ENCODE measurements around the gene DIP2C. TPM values are rescaled to one million over a fixed set of nuclear protein-coding genes. Genes with fewer than 3 reads are reported as not detected.

The DIP2C gene
- total RNA-seq, 4 donors from 2014 or later: 8.4 to 22.7 (median 16.8) TPM

GRCh38 chr10:418894-419293 is 270.6 kb downstream of the DIP2C start:
- no peaks in the 10 kb centered on the region for H3K27me3 ChIP-seq
- H3K4me3 ChIP-seq: no peak overlapping the region
- no peak for TF ChIP-seq CTCF (IDR thresholded peaks at IDR 0.05)
- no peak for TF ChIP-seq POLR2A (IDR thresholded peaks at IDR 0.05)
- no peaks in the 10 kb centered on the region for H3K9me3 ChIP-seq
- H3K27ac ChIP-seq: no peak overlapping the region
- no peak for DNase-seq
- peaks cover 0 to 5% (median 1%) of the 10 kb centered on the region in 4 donors for H3K4me1 ChIP-seq
- H3K36me3 ChIP-seq: peaks cover 0 to 29% (median 0%) of the 10 kb centered on the region in 3 donors

GRCh38 chr10:418226-418625 is 271.2 kb downstream of the DIP2C start:
- TF ChIP-seq POLR2A (IDR thresholded peaks at IDR 0.05): no peak
- no peak for TF ChIP-seq CTCF (IDR thresholded peaks at IDR 0.05)
- Histone ChIP-seq H3K9me3 (no peaks in the 10 kb centered on the region), H3K27ac (no peak overlapping the region), H3K36me3 (peaks cover 0 to 29% (median 0%) of the 10 kb centered on the region in 3 donors), H3K4me3 (no peak overlapping the region), H3K4me1 (peaks cover 0 to 7% (median 2%) of the 10 kb centered on the region in 4 donors), H3K27me3 (no peaks in the 10 kb centered on the region)
- no peak for DNase-seq

- peaks cover 0 to 18% (median 0%) of the 10 kb centered on the region in 3 donors for H3K36me3 ChIP-seq
- no peak for DNase-seq
- TF ChIP-seq CTCF (IDR thresholded peaks at IDR 0.05): no peak
- no peak for TF ChIP-seq POLR2A (IDR thresholded peaks at IDR 0.05)
These were observed 273.4 kb downstream of the DIP2C start for GRCh38 chr10:416091-416515.

DNA sequence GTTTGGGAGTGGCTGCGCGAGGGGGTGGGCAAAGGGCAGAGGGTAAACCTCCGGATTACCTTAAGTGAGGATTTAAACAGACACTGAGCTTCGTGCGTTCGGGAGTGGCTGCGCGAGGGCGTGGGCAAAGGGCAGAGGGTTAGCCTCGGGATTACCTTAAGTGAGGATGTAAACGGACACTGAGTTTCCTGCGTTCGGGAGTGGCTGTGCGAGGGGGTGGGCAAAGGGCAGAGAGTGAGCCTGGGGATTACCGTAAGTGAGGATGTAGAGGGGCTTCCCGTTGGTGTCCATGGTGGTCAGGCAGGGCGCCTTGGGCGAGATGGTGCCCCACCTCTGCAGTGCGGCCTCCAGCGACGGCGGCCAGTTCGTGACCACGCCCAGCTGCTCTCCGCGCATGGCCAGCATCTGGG is 275.8 kb downstream of the DIP2C start:
- Histone ChIP-seq H3K36me3 (peaks cover 0 to 1% (median 0%) of the 10 kb centered on the region in 3 donors), H3K27me3 (no peaks in the 10 kb centered on the region), H3K4me1 (peaks cover 0 to 28% (median 2%) of the 10 kb centered on the region in 4 donors), H3K4me3 (peak overlapping the region in 1 of 4 donors; percentile 15), H3K27ac (peak overlapping the region in 2 of 4 donors; percentile 46 to 82), H3K9me3 (no peaks in the 10 kb centered on the region)
- TF ChIP-seq CTCF (IDR thresholded peaks at IDR 0.05) (no peak), POLR2A (IDR thresholded peaks at IDR 0.05) (peak in 1 of 2 donors; percentile 7)
- DNase-seq: peak in 2 of 3 donors; percentile 80 to 88

More at GRCh38 chr10:416091-416515, 273.4 kb downstream of the DIP2C start:
- no peak overlapping the region for H3K4me3 ChIP-seq
- H3K4me1 ChIP-seq: peaks cover 0 to 19% (median 2%) of the 10 kb centered on the region in 4 donors
- H3K27me3 ChIP-seq: no peaks in the 10 kb centered on the region
- H3K27ac ChIP-seq: no peak overlapping the region
- no peaks in the 10 kb centered on the region for H3K9me3 ChIP-seq

DNA sequence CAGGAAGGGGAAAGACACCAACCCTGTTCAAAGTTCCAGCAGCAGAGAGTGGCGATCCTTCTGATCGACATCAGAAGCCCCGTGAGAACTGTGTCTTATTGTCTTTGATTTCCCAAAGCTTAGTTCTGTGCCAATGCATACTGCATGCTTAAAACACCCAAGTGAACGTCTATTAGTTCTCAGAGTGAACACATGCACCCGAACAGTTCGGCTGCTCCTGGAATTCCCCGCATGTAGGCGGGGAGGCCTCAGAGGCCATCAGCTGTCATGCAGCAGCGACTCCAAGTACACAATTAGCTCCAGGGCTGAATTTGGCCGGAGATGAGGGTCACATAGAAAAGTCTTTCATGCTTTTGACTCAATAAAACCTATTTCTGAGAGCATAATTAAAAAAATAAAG is 277.4 kb downstream of the DIP2C start:
- Histone ChIP-seq H3K4me3 (no peak overlapping the region), H3K27ac (no peak overlapping the region), H3K27me3 (no peaks in the 10 kb centered on the region), H3K36me3 (no peaks in the 10 kb centered on the region), H3K4me1 (peaks cover 0 to 30% (median 2%) of the 10 kb centered on the region in 4 donors), H3K9me3 (no peaks in the 10 kb centered on the region)
- TF ChIP-seq POLR2A (IDR thresholded peaks at IDR 0.05) (no peak), CTCF (IDR thresholded peaks at IDR 0.05) (no peak)
- DNase-seq: no peak

GRCh38 chr10:411603-412002 is 277.9 kb downstream of the DIP2C start:
- no peak for DNase-seq
- Histone ChIP-seq H3K4me3 (no peak overlapping the region), H3K4me1 (peaks cover 0 to 30% (median 2%) of the 10 kb centered on the region in 4 donors), H3K27ac (no peak overlapping the region), H3K9me3 (no peaks in the 10 kb centered on the region), H3K27me3 (no peaks in the 10 kb centered on the region), H3K36me3 (no peaks in the 10 kb centered on the region)
- TF ChIP-seq POLR2A (IDR thresholded peaks at IDR 0.05) (no peak), CTCF (IDR thresholded peaks at IDR 0.05) (no peak)
